HPDE6-E6E7 (cell line): ENCODE results near the gene IFFO2.

Experiments
- DNase-seq: peaks from one replicate; pipeline ENCODE4 v3.0.0; 2011; ENCODE audit warnings: missing footprints; ENCODE audit errors: extremely low spot score

The IFFO2 gene

GRCh38 chr1:18950401-18951026, 6.0 kb downstream of the IFFO2 start:
- DNase-seq: no peak

GRCh38 chr1:18949686-18950400, 6.6 kb downstream of the IFFO2 start:
- no peak for DNase-seq

GRCh38 chr1:18948913-18949685, 7.4 kb downstream of the IFFO2 start:
- DNase-seq: no peak

GRCh38 chr1:18948048-18948912, 8.2 kb downstream of the IFFO2 start:
- no peak for DNase-seq

GRCh38 chr1:18947570-18947969, 8.9 kb downstream of the IFFO2 start:
- DNase-seq: no peak

GRCh38 chr1:18946550-18947381, 9.7 kb downstream of the IFFO2 start:
- DNase-seq: no peak

DNA sequence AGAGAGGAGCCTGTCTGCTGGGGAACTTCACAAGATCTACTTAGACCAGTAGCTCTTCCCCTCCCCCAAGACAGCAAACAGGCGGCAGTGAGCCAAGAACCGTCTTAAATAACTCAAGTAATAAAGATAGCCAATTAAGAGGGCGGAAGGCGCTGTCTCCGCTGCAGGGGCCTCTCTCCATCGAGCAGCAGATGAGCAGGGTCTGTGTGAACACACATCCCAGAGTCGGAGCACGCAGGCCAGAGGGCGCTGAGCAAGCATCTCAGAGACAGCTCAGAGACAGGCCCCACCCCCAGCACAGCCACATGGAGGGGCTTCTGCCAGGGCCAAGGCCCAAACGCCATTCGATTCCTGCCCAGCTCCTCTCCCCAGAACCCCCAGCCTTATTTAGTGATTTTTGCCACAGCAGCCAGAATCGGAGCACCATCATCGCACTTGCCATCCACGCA, 11.1 kb downstream of the IFFO2 start:
- no peak for DNase-seq

- DNase-seq: no peak
These were observed 11.7 kb downstream of the IFFO2 start for GRCh38 chr1:18944810-18945209.

DNA sequence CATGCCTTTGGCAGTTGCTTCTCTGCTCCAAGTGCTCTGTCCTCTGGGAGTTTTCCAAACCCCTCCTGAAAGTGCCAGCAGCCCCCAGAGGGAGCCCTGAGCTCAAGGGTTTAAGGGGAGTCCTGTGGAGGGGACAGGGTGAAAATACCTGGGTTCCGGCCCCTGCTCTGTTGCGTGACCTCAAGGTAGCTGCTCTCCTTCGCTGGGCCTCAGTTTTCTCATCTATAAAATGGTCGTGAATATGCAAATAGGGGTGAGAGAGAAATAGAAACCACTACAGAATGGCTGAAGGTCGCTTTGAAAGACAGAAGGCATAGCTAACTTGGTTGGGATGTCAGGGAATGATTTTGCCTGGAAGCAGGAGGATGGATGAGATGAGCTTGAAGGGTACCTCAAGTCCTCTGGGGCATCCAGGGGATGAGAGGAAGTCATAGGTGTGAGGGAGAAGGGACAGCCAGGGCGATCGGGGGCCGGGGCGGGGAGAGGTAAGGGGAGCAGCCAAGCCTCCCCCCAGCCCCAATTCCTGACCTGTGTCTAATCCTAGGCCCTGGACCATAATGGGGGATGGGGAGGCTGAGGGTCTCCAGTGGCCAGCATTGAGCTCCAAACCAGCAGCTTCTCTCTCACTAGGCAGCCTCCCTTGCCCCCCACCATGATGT, 12.4 kb downstream of the IFFO2 start:
- no peak for DNase-seq

GRCh38 chr1:18943162-18943561, 13.3 kb downstream of the IFFO2 start:
- DNase-seq: no peak

DNA sequence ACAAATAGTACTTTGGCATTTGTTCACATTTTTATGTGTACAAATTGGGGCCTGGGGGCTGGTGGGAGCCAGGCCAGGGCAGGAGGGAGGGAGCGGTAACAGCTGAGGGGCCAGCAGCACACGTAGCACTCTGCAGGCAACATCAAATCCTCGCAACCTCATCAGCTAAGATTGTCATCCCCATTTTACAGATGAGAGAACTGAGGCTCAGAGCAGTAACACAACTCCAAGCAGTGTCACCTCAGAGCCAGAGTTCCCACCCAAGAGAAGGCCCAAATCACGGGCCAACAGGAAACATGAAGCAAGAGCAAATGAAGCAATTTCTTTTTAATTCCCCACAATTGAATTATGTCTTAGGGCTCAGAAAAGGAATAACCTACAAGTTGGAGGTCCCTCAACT, 14.1 kb downstream of the IFFO2 start:
- no peak for DNase-seq

GRCh38 chr1:18941221-18942141, 15.0 kb downstream of the IFFO2 start:
- no peak for DNase-seq

DNA sequence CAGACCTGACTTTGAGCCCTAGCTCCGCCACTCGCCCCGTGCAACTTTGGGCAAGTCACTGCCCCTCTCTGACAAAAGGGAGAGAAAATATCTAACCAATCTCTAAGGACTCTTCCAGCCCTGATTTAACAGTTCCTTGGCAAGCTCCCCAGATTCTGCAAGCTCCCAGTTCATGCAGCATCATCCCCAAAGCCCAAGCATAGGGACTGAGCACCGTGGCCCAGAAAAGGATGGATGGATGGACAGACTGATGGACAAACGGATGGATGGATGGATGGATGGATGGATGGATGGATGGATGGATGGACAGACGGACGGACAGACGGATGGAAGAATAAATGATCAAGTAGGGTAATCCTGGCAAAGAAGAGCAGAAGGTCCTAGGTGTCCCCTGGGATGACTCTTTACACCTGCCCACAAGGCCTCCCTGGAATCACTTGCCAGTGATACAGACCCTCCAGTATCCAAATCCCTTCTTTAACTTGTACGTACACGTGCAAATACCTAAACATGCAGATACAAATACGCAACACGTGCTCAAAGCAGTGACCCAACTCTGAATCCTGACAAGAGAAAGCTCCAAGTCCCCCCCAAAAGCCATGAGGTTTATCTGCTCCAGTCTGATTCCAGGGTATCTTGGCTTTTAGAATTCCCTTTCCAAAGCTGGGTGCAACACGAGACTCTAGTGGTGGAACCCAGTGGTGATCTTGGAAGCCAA, 16.0 kb downstream of the IFFO2 start:
- no peak for DNase-seq

GRCh38 chr1:18939398-18940302, 16.8 kb downstream of the IFFO2 start:
- no peak for DNase-seq

DNA sequence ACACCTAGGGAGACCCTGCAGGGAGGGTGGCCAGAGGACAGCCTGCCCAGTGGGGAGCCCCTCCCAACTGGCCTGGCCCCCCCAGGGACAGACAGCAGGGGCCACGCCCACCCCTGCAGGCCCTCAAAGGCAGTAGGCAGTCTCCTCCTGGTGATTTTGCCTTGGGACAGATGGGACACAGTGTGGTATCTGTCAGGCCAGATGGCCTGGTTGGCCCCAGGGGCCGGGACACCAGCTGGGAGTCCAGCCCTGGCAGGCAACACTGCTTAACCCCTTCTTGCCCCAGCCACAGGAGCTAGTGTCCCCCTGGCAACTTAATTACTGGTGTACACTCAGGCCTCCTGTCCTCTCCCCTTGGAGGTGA, 17.8 kb downstream of the IFFO2 start:
- no peak for DNase-seq

DNA sequence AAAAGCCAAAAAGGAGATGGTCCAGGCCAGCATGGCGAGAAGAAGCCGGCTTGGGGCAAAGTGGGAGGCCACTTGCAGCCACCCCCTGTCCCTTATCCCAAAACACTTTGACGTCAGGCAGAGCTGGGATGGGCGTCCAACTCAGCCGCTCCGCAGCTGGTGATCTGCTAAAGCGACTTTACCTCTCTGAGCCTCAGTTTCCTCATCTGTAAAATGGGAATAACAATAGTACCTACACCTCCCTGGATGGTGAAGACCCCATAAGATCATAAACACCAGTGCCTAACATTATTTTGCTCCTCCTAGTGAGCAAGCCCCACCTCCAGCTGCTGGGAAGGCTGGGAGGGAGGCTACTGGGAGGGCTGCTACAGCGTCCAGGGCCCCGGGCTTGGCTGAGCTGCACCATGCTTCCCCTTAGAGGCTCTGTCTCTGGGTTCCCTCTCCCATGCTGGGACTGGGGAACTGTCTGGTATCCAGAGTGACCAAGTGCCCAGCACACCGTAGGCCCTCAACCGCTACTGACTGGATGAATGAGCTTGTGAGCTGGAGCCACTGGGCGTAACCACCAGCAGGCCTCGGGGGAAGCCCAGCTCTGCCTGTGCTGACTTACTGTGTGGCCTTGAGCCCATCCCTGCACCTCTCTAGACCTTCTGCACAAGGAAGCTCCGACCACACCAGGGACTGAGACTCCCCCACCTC, 18.3 kb downstream of the IFFO2 start:
- no peak for DNase-seq

DNA sequence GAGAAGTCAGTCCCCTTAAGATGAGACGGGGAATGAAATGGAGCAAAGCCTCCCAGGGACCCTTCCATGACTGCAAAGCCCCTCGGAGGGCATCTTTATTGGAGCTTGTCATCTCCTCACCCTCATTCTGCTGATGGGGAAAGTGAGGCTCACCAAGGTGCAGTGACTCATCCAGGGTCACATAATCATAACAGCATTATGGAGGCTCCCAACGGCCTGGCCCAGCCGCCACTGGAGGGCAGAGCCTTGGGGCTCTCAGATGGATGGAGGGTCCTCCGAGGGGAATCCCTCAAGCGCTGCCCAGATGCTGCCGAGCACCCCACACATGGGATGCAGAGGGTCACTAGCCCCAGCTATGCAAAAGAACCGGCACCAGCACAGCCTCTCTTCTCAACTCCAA, 18.9 kb downstream of the IFFO2 start:
- DNase-seq: no peak
